Glomerular visceral epithelial cell (primary cell): ENCODE measurements around the gene NUDT14.

Source experiments
- DNase-seq: peaks from one replicate; pipeline ENCODE4 v3.0.0-alpha.2; 2016; ENCODE audit errors: extremely low spot score

NUDT14 gene

DNA sequence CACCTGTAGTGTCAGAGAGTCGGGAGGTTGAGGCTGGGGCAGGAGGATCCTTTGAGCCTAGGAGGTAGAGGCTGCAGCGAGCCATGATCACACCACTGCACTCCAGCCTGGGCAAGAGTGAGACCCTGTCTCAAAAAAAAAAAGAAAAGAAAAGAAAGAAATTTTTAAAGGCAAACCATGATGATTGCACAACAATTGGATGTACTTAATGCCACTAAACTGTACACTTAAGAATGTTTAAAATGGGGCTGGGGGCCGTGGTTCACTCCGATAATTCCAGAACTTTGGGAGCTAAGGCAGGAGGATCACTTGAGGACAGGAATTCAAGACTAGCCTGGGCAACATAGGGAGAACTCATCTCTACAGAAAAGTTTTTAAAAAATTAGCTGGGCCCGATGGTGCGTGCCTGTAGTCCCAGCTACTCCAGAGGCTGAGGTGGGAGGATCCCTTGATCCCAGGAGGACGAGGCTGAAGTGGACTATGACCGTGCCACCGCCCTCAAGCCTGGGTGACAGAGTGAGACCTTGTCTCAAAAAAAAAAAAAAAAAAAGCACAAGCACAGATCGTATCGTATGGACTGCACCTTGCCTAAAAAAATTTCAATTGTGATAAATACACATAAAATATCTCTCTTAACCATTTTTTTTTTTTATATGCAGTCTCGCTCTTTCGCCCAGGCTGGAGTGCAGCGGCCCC is 45.3 kb downstream of the NUDT14 start:
- no peak for DNase-seq

DNA sequence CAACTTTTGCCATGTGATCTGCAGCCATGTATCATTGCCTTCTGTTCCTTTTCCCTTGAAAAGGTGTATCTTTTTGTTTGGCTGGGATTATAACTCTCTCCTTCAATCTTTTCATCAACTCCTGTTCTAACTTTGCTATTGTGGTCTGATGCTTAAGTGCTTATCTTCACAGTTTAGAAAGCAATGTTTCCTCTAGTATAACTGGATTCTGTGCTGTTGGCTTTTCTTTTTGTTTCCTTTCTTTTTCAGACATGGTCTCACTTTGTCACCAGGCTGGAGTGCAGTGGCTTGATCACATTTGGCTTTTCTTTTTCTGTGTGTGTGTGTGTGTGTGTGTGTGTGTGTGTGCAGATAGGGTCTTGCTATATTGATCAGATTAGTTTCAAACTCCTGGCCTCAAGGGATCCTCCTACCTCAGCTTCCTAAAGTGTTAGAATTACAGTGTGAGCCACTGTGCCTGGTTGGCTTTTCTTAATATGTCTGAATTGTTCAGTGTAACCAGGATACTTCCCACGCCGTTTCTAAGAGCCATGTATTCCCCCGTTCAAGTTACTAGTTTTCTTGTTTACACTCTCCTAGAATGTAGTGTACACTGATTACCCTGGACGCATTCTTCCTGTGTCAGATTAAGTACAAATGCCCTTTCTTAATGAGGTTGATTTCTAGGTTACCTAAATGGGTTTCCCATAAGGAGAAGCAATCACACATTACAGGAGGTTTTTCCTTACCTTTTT is 48.0 kb downstream of the NUDT14 start:
- no peak for DNase-seq

DNA sequence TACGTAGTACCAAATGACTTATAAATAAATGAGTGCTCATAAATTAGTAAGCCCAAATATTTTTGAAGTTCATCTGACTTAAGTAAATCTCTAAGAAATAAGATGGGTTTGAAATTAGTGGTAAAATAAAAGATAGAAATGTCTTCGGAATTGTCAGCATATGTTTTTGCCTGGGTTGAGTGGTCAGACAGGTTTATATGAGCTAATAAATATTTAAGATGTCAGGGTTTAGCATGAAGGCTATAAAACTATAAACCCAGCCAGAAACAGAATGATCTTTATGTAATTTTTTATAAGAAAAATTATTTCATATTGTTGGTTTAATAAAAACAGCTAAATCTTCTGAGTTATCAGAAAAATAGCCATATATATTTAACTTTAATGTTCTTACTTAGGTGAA is 49.9 kb downstream of the NUDT14 start:
- no peak for DNase-seq

DNA sequence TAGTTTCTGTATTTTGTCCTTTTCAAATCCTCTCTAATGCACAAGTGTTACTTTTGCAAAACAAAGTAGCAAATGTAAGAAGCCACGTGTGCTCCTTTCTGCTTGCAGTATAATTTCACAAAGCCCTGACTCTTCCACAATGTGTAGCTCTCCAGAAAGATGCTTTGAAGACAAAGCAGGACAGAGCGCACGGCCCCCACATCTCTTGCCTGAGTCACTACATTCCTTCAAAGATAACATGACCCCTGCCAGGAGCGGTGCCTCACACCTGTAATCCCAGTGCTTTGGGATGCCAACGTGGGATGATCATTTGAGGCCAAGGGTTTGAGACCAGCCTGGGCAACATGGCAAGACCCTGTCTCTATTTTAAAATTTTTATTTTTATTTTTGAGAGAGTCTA is 53.1 kb downstream of the NUDT14 start:
- DNase-seq, result no peak

DNA sequence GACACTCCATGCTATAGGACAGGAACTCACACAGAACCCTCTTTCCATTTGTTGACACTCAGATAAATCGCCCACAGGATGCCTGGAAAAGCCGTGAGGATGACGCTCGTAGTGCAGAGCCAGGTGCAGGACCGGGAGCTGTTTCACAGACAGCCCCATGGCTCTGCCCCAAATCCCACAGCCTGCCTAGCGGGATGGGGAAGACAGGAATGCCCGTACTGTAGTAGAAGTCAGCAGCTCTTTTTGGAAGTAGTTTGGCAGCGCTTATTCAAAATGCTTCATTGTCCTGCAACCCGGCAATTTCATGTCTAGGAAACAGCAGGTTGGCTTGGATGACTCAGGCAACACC is 54.2 kb downstream of the NUDT14 start:
- no peak for DNase-seq

DNA sequence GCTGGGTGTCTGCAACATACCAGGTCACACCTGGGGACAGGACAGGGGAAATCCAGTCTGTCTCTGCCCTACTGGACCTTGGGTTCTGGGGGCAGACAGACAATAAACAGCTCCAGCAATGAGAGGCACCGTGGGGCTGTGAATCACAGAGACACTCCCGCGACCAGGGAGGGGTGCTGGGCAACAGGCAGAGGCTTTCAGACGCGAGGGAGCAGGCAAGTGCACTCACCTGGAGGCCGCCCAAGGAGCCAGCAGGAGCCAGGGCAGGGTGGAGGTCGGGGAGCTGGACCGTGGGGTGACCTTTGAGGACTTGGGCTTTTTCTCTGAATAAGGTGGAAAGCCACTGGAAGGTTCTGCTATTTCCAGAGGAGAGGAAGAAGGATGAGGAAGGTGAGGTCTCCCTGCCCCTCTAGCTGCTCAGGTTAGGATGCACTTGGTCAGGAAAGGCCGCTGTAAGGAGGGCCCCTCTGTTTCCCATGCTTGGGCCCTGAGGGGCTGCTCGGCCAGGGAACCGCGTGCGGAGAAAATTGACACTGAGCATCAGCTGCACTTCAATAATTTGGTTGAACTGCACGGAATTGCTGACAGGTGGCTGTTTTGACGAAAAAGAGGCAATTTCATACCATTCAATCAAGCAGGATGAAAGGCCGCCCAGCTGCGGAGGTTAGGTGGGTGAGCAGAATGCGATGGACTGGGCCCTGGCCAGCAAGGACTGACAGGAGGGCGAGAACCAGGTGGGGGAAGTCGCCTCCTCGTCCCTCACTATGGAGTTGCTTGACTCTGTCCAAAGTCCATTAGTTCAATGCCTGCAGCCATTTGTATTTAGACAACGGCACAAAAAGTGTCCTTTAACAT is 54.8 kb downstream of the NUDT14 start:
- DNase-seq, result no peak

DNA sequence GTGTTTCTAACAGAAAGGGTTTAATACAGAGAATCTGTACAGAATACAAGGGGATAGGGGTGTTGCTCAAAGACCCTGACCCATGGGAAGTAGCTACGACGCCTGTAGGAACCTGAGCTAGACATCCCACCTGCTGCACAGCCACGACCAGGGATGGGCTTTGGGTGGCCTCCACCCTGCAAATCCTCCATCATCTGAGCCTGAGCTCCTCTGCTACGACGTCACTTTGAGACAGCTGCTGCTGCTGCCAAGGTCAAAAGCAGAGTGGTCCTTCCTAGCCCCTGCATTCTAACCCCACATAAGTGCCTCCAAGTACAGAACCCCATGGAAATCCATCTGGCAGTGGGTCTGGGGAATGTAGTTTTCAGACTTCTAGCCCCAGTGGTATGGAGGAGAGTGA is 56.3 kb downstream of the NUDT14 start:
- no peak for DNase-seq

DNA sequence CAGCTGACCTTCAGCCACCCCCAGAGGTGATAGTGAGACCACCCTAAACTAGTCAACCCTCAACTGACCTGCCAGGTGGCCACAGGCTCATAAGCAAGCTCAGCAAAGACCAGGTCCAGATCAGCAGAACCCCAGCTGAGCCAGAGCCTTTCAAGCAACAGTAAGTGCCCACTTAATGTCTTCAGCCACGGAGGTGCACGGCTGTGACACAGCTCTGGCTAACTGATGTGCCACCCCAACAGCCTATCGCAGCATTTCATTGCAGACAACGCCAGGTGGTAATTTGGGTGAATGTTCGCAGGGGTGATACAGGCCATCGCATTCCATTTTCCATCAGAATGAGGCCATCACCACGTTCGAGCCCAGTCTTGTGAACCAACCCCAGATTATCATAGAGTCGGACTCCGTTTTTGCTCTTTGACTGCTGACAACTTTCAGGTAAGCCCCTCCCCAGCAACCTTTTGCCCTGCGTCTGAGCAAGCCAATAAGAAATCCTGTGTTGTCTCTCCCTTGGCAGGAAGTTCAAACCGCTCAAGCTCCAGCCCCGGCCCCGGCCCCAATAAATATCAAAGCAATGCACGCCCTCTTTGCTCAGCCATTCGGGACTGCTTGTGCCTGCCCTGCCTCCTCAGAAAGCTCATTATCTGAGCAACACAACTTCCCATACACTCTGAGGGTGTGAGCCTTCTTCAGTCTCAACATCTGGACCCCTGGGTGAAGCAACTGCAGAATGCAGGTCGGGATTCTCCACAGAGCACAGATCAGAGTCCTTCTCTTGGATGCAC is 56.9 kb downstream of the NUDT14 start:
- no peak for DNase-seq

DNA sequence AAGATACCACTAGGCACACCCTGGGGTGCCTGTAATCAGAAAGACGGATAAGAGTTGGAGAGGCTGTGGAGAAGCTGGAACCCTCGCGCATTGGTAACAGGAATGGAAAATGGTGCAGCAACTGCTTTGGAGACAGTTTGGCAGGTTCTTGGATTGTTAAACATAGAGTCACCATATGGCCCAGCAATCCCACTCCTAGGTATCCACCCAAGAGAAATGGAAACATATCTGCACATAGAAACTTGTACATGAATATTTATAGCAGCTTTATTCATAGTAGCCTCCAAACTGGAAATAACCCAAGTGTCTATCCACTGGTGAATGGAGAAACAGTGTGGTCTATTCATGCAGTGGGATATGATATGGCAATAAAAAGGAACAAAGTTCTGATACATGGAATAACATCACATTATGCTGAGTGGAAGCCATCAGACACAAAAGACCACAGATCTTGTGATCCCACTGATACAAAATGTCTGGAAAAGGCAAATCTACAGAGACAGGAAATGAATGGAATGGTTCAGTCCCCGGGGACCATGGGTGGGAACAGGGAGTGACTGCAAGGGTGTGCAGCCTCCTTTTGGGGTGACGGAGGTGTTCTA is 57.9 kb downstream of the NUDT14 start:
- DNase-seq, result no peak
